T-helper 2 cell treated with Interferon-gamma antibody and Interleukin-4, amounts not matched to agents 100 ng/mL and 5 ng/mL, for 36 hours (primary cell): Measurements from ENCODE around the gene ZNF496. TPM values are rescaled to one million over a fixed set of nuclear protein-coding genes. Genes with fewer than 3 reads are reported as not detected.

Experiments used
- intact Hi-C: fragments of 100-400 bp; cut with micrococcal nuclease; formaldehyde crosslinking; loops from one replicate; pipeline ENCODE4 v1.15.1; 2023
- total RNA-seq: library from RNA; stranded (reverse); gene quantifications from 2 replicates; pipeline ENCODE4 v1.2.3, GENCODE V29; 2022

The ZNF496 gene
- total RNA-seq, 1 donor from 2014 or later, result 10.1 TPM

- intact Hi-C loops, result no loop called here
Measured at GRCh38 chr1:247247568-247247967, 84.1 kb downstream of the ZNF496 start.

Other genes starting within 250 kb of the ZNF496 start
- 9.2 and 9.7 TPM in 2 replicates for gene ZNF669, start 227.5 kb downstream of the ZNF496 start, total RNA-seq
- gene ZNF124, start 159.8 kb downstream of the ZNF496 start, total RNA-seq, result 18.8 and 20.4 TPM in 2 replicates
- gene VN1R5, start 75.8 kb downstream of the ZNF496 start, total RNA-seq, result not detected in 2 replicates
- gene NLRP3, start 84.3 kb upstream of the ZNF496 start, total RNA-seq, result 0.18 and 0.57 TPM in 2 replicates
- not detected in 2 replicates for gene OR2B11, start 126.2 kb upstream of the ZNF496 start, total RNA-seq
- gene OR2C3, start 204.6 kb upstream of the ZNF496 start, total RNA-seq, result 0.02 TPM in 1 of 2 replicates, not detected in the other
- gene GCSAML, start 217.3 kb upstream of the ZNF496 start, total RNA-seq, result 0.05 and 0.16 TPM in 2 replicates